NB4 (cell line): ENCODE data around the gene FCRL4.

Source experiments
- MYC ChIP-seq: IDR thresholded peaks from 2 replicates; pipeline ENCODE4 v1.6.1; 2011; ENCODE audit warnings: low read depth, low read length
- POLR2A ChIP-seq: IDR thresholded peaks from 2 replicates; pipeline ENCODE4 v1.6.1; 2011; ENCODE audit warnings: mild to moderate bottlenecking; ENCODE audit not compliant: insufficient read length; ENCODE audit errors: extremely low read depth
- TF ChIP-seq, protein P1 (sequence below): IDR thresholded peaks from one replicate; pipeline ENCODE4 v1.5.1; 2012; ENCODE audit warnings: low read depth, low read length

DNA sequence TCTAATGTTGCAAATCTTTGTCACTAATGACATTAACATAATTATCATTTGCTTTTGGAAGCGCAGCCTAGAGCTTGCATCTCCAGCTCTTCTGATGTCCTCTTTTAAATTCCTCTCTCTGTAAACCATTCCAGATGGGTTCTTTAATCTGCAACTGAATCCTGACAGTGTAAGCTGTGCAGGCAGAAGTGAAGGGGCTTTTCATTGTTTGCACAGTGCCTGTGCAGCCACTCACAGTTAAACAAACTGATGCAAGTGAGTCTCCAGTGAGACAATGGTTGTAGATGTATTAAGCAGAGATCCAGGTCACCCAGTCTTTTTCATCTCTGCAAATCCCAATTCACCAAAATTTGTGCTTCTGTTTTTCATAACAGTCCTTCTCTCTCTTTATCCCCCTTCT, 23.0 kb downstream of the FCRL4 start:
- TF ChIP-seq POLR2A (no peak), MYC (no peak)
- TF ChIP-seq, protein P1, sequence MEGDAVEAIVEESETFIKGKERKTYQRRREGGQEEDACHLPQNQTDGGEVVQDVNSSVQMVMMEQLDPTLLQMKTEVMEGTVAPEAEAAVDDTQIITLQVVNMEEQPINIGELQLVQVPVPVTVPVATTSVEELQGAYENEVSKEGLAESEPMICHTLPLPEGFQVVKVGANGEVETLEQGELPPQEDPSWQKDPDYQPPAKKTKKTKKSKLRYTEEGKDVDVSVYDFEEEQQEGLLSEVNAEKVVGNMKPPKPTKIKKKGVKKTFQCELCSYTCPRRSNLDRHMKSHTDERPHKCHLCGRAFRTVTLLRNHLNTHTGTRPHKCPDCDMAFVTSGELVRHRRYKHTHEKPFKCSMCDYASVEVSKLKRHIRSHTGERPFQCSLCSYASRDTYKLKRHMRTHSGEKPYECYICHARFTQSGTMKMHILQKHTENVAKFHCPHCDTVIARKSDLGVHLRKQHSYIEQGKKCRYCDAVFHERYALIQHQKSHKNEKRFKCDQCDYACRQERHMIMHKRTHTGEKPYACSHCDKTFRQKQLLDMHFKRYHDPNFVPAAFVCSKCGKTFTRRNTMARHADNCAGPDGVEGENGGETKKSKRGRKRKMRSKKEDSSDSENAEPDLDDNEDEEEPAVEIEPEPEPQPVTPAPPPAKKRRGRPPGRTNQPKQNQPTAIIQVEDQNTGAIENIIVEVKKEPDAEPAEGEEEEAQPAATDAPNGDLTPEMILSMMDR = no peak
